Astrocyte of the spinal cord (primary cell): Measurements from ENCODE around the gene DHX15.

Experiments
- DNase-seq: peaks from one replicate; pipeline ENCODE4 v3.0.0; 2011; ENCODE audit warnings: low read depth, low spot score
- H3K4me3 ChIP-seq: 2 replicates; pipeline ENCODE4 v1.5.1; 2011; ENCODE audit warnings: low read depth, mild to moderate bottlenecking, low read length, moderate library complexity
- CTCF ChIP-seq: IDR thresholded peaks from 2 replicates; pipeline ENCODE4 v1.5.1; 2012; ENCODE audit warnings: low read depth, mild to moderate bottlenecking, low read length, inconsistent platforms
- in situ Hi-C: cut with HindIII; loops from 2 replicates; pipeline ENCODE4 v1.10.0; 2017; ENCODE audit warnings: low sequenced_read_pairs

Gene DHX15

DNA sequence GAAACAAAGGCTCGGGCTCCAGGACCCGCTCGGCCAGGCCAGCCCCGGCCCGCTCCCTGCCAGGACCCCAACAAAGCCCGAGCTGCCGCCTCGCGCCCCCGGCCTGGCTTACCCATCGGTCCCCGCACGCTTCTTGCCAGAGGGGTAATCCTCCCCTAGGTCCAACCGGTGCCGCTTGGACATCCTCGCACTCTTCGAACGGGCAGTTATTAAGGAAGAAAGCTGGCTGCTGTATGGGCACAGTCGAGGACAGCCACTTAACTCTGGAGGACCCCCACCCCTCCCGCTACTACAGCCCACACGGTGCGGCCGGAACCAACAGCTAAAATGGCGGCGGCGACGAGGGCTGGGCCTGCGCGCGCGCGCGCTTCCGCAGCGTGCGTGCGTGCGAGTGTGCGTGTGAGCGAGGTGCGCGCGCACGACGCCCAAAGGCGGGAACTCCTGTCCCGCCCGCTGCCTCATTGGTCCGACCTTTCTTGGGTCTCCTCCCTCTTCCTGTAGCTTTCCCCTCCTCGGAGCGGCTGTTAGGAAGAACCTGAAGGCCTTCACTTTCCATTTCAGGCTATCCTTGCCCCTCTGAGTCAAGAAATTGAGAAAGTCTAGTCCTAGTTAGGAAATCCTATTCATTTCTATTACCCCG, at the start of gene DHX15:
TSS of gene DHX15 (minus strand) at position 344 of the 640 bp plus-strand sequence. CDS start at position 183, 161 bp downstream.
- in situ Hi-C loops = no loop called here
- DNase-seq = peak; percentile 97
- TF ChIP-seq CTCF = no peak
- peak within 1 kb of the TSS; percentile 97 for H3K4me3 ChIP-seq

DNA sequence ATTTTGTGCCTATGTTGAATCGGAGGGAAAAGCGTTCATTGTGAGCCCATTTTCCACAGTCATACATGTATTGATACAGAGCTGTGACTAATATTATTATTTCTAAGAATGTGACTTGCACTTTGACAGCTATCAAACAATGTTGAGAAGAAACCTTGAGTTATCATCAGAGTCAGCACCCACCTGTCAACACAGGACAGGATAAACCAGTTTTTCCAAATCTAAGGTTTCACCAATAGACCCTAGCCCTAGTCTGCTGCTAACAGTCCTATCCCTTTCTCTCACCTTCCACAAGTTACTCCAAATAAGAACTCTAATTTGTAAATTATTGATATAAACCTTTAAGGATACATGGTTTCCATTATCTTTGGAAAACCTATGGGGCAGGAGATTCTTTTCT, 47.7 kb upstream of the DHX15 start:
- no peak overlapping the region for H3K4me3 ChIP-seq
- TF ChIP-seq CTCF = no peak
- no peak for DNase-seq
- in situ Hi-C loops = no loop called here

- no peak overlapping the region for H3K4me3 ChIP-seq
- DNase-seq = no peak
- no peak for TF ChIP-seq CTCF
- in situ Hi-C loops = no loop called here
Observed at GRCh38 chr4:24630937-24631336, 46.6 kb upstream of the DHX15 start.

DNA sequence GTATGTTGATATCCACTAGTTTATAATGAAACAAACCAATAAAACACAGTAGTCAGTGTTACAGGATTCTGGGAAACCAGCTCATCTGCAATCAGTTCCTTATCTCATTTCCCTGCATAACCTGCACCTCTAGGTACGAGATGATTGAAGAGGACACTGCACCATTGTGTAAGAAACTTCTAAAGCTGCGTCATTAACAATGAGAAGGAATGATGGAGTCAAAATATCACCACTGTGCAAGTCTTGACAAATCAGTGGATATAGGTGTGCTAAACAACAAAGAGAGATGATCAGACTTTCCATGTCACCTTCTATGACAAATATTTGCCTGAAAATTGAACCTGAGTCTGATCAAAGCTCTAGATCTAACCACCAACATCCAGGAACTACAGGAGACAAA, 40.7 kb upstream of the DHX15 start:
- TF ChIP-seq CTCF = no peak
- in situ Hi-C loops = no loop called here
- H3K4me3 ChIP-seq = no peak overlapping the region
- DNase-seq = no peak

GRCh38 chr4:24624381-24624780, 40.0 kb upstream of the DHX15 start:
- H3K4me3 ChIP-seq = no peak overlapping the region
- in situ Hi-C loops = no loop called here
- no peak for TF ChIP-seq CTCF
- DNase-seq = no peak

GRCh38 chr4:24622146-24622834, 37.9 kb upstream of the DHX15 start:
- in situ Hi-C loops = no loop called here
- no peak for TF ChIP-seq CTCF
- no peak overlapping the region for H3K4me3 ChIP-seq
- DNase-seq = no peak
